Adrenal gland (tissue), 5 donors: Measurements from ENCODE around the gene NOL12.
"Not testable (repeated sequence)": the region's sequence is repeated elsewhere in the genome, so short reads cannot be mapped to it uniquely, and the experiment has no call there.

Source experiments
- POLR2A ChIP-seq, 2 donors: fragments of 450-650 bp; IDR thresholded peaks; one replicate each; pipeline ENCODE4 v1.6.1; 2017; ENCODE audit warnings: antibody characterized with exemption in 2 of 2, mild to moderate bottlenecking in 2 of 2, moderate library complexity in 1 of 2
- TF ChIP-seq, protein P1 (sequence below), 6 experiments: fragments of 450-650 bp in 4 of 6; fragments of 200-600 bp in 2 of 6; sonication (generic) in 1 of 6; IDR thresholded peaks; 1 replicate in 5 of 6; 2 replicates in 1 of 6; pipeline versions ENCODE4 v1.5.1 to v1.8.0; 2016 to 2021; ENCODE audit warnings: antibody characterized with exemption in 6 of 6, mild to moderate bottlenecking in 2 of 6, moderate library complexity in 1 of 6
- donor health status: DM: no; HTN: no; CAD: no.

DNA sequence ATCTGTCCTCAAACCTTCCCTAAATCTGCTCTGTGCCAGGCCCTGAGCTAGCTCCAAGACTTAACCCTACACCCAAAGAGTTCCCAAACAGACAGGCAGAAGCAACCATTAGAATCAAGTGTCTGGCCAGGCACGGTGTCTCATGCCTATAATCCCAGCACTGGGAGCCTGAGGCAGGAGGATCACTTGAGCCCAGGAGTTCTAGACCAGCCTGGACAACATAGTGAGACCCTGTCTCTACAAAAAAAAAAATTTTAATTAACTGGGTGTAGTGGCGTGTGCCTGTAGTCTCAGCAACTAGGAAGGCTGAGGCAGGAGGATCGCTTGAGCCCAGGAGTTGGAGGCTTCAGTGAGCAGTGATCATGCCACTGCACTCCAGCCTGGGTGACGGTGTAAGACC is 29.6 kb upstream of the NOL12 start:
- TF ChIP-seq, protein P1, sequence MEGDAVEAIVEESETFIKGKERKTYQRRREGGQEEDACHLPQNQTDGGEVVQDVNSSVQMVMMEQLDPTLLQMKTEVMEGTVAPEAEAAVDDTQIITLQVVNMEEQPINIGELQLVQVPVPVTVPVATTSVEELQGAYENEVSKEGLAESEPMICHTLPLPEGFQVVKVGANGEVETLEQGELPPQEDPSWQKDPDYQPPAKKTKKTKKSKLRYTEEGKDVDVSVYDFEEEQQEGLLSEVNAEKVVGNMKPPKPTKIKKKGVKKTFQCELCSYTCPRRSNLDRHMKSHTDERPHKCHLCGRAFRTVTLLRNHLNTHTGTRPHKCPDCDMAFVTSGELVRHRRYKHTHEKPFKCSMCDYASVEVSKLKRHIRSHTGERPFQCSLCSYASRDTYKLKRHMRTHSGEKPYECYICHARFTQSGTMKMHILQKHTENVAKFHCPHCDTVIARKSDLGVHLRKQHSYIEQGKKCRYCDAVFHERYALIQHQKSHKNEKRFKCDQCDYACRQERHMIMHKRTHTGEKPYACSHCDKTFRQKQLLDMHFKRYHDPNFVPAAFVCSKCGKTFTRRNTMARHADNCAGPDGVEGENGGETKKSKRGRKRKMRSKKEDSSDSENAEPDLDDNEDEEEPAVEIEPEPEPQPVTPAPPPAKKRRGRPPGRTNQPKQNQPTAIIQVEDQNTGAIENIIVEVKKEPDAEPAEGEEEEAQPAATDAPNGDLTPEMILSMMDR (IDR thresholded peaks at IDR 0.05): not testable (repeated sequence)
- TF ChIP-seq POLR2A (IDR thresholded peaks at IDR 0.05): not testable (repeated sequence)
